GM12872 (cell line): ENCODE measurements around the gene FBXL7.

Experiments used
- CTCF ChIP-seq: IDR thresholded peaks from 3 replicates; pipeline ENCODE4 v1.5.1; 2011; ENCODE audit warnings: low read depth, mild to moderate bottlenecking, low read length, moderate library complexity; ENCODE audit not compliant: insufficient read depth

FBXL7 gene

GRCh38 chr5:15526413-15526812 is 26.4 kb downstream of the FBXL7 start:
- no peak for TF ChIP-seq CTCF

GRCh38 chr5:15528476-15528875 is 28.5 kb downstream of the FBXL7 start:
- TF ChIP-seq CTCF: no peak

GRCh38 chr5:15529013-15529412 is 29.0 kb downstream of the FBXL7 start:
- TF ChIP-seq CTCF: no peak

GRCh38 chr5:15529821-15530220 is 29.8 kb downstream of the FBXL7 start:
- TF ChIP-seq CTCF: no peak

GRCh38 chr5:15533129-15533893 is 33.3 kb downstream of the FBXL7 start:
- no peak for TF ChIP-seq CTCF

GRCh38 chr5:15535938-15536337 is 36.0 kb downstream of the FBXL7 start:
- no peak for TF ChIP-seq CTCF

GRCh38 chr5:15538516-15538915 is 38.5 kb downstream of the FBXL7 start:
- no peak for TF ChIP-seq CTCF
